ENCODE data around the gene NRXN3. TPM values are rescaled to one million over a fixed set of nuclear protein-coding genes. Genes with fewer than 3 reads are reported as not detected.

NRXN3 gene
- total and polyA plus RNA-seq, 2 of the 4 experiments (the other 2 are of a cell fraction): 4.8 to 25.1 TPM

GRCh38 chr14:79419571-79420327, 1249.6 kb downstream of the NRXN3 start:
- no peaks in the 10 kb centered on the region for H3K9me3 ChIP-seq (ENCODE audit: control insufficient read depth, insufficient read depth, low read length)
- DNase-seq: peak; percentile 23
- CTCF ChIA-PET: no interaction called here
- no peak overlapping the region for H4K5ac ChIP-seq (ENCODE audit: low read depth, low read length)
- H3K18ac ChIP-seq (ENCODE audit: low read depth, low read length): peak overlapping the region; percentile 48; the same call in 1 of the 2 replicates
- no peaks in the 10 kb centered on the region; the same call in 1 of the 2 replicates for H3K4me1 ChIP-seq (ENCODE audit: control insufficient read depth, insufficient read depth, low read length)
- no peak overlapping the region; the same call in 1 of the 2 replicates for H2BK120ac ChIP-seq (ENCODE audit: low read depth, low read length)
- no peak overlapping the region for H2BK15ac ChIP-seq (ENCODE audit: low read depth, low read length)
- no peaks in the 10 kb centered on the region for H3K36me3 ChIP-seq (ENCODE audit: control insufficient read depth, insufficient read depth, low read length)
- H4K20me1 ChIP-seq (ENCODE audit: insufficient read depth, low read length): no peaks in the 10 kb centered on the region
- no peak overlapping the region for H3K56ac ChIP-seq (ENCODE audit: extremely low read depth, insufficient read depth, low read length)
- no peaks in the 10 kb centered on the region; a peak in 1 of 4 replicates for H3K79me1 ChIP-seq (ENCODE audit: low read depth in 1 of 2, low read length in 2 of 2)
- no peak overlapping the region for H4K91ac ChIP-seq (ENCODE audit: insufficient read depth, low read depth, low read length)
- ATAC-seq (ENCODE audit: low read depth): no peak
- no peaks in the 10 kb centered on the region for H3K9me1 ChIP-seq (ENCODE audit: insufficient read depth, low read length)
- in situ Hi-C loops (cut with MboI; ENCODE audit: low sequenced_read_pairs) (no loop called here), intact Hi-C loops (cut with micrococcal nuclease) (no loop called here), dilution Hi-C loops (cut with HindIII; ENCODE audit: low sequenced_read_pairs, unreplicated experiment) (no loop called here)
- H4K8ac ChIP-seq (ENCODE audit: low read depth in 2 of 2, low read length in 2 of 2): no peak overlapping the region
- H3K23ac ChIP-seq (ENCODE audit: low read depth, low read length): no peak overlapping the region
- no peak overlapping the region for H3K27ac ChIP-seq (ENCODE audit: insufficient read depth, low read length)
- 0 out of 2 replicates have a peak overlapping the region, but pooled peaks have one; percentile 15 for H2AK5ac ChIP-seq (ENCODE audit: low read depth, low read length)
- WGBS, 2 experiments (ENCODE audit: extremely low coverage in 2 of 2, insufficient read length in 1 of 2): no CpG with 5 or more reads among the region's 1 CpG
- H3K4me2 ChIP-seq (ENCODE audit: low read depth, low read length): no peak overlapping the region
- H2AK9ac ChIP-seq (replicated peaks; ENCODE audit: low read depth, low read length, poor library complexity): no peak overlapping the region
- BruUV-seq (replicated peaks): no TSS peak
- no peak overlapping the region for H2AFZ ChIP-seq (replicated peaks; ENCODE audit: low read length, poor library complexity)
- POLR2A ChIA-PET (ENCODE audit: unreplicated experiment): no interaction called here
- no peak overlapping the region for H3K14ac ChIP-seq (replicated peaks; ENCODE audit: low read depth, low read length)
- no peak overlapping the region for H3K4me3 ChIP-seq (ENCODE audit: insufficient read depth, low read depth, low read length)
- no peak overlapping the region for H2BK20ac ChIP-seq (ENCODE audit: low read depth, low read length)
- H3K4ac ChIP-seq (ENCODE audit: low read depth, low read length): no peak overlapping the region
- no peak overlapping the region for H3K9ac ChIP-seq (ENCODE audit: low read depth, low read length)
- H3K27me3 ChIP-seq (ENCODE audit: control insufficient read depth, insufficient read depth, low read length): no peaks in the 10 kb centered on the region
- H2BK5ac ChIP-seq (ENCODE audit: low read depth, low read length, poor library complexity, severe bottlenecking): no peak overlapping the region
- TF ChIP-seq MXI1 (IDR thresholded peaks at IDR 0.05; ENCODE audit: borderline replicate concordance, low read depth, low read length) (no peak), SMC3 (IDR thresholded peaks at IDR 0.05; ENCODE audit: low read depth, low read length) (no peak), MAFK (IDR thresholded peaks at IDR 0.05; ENCODE audit: low read depth, low read length) (no peak), CEBPB (IDR thresholded peaks at IDR 0.05; ENCODE audit: low read depth, low read length) (no peak; the same call in 1 of the 2 replicates), FOS (IDR thresholded peaks at IDR 0.05; ENCODE audit: low read depth, low read length) (no peak), RFX5 (IDR thresholded peaks at IDR 0.05; ENCODE audit: low read depth, low read length) (no peak), NFE2L2 (IDR thresholded peaks at IDR 0.05; ENCODE audit: low read depth, low read length) (no peak), BHLHE40 (IDR thresholded peaks at IDR 0.05; ENCODE audit: low read depth, low read length) (no peak), MAZ (IDR thresholded peaks at IDR 0.05; ENCODE audit: borderline replicate concordance, low read depth, low read length) (no peak), RCOR1 (IDR thresholded peaks at IDR 0.05; ENCODE audit: insufficient replicate concordance, low read length) (no peak), USF2 (IDR thresholded peaks at IDR 0.05; ENCODE audit: low read depth, low read length) (no peak), RAD21 (IDR thresholded peaks at IDR 0.05; ENCODE audit: low read length) (no peak), CTCF (conservative IDR thresholded peaks at IDR 0.05; ENCODE audit: low read depth, low read length) (no peak), CHD1 (IDR thresholded peaks at IDR 0.05; ENCODE audit: low read depth, low read length) (no peak)
- TF ChIP-seq, protein P1, sequence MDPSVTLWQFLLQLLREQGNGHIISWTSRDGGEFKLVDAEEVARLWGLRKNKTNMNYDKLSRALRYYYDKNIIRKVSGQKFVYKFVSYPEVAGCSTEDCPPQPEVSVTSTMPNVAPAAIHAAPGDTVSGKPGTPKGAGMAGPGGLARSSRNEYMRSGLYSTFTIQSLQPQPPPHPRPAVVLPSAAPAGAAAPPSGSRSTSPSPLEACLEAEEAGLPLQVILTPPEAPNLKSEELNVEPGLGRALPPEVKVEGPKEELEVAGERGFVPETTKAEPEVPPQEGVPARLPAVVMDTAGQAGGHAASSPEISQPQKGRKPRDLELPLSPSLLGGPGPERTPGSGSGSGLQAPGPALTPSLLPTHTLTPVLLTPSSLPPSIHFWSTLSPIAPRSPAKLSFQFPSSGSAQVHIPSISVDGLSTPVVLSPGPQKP (IDR thresholded peaks at IDR 0.05; ENCODE audit: borderline replicate concordance, low read depth, low read length): no peak

Measured in IMR-90 (cell line).